HG03135 (cell line): ENCODE data around the gene ANXA3.
"Not testable (repeated sequence)": the region's sequence is repeated elsewhere in the genome, so short reads cannot be mapped to it uniquely, and the experiment has no call there.

Source experiments
- ATAC-seq: cut with Tn5 transposase; IDR thresholded peaks from one replicate; pipeline ENCODE4 v1.9.1; 2021; ENCODE audit warnings: mild to moderate bottlenecking, moderate library complexity; ENCODE audit not compliant: unreplicated experiment

The ANXA3 gene

GRCh38 chr4:78569306-78569821 is 17.8 kb downstream of the ANXA3 start:
- no peak for ATAC-seq

GRCh38 chr4:78570117-78570516 is 18.5 kb downstream of the ANXA3 start:
- no peak for ATAC-seq

GRCh38 chr4:78571804-78572203 is 20.2 kb downstream of the ANXA3 start:
- no peak for ATAC-seq

- no peak for ATAC-seq
Observed at GRCh38 chr4:78578674-78579425, 27.3 kb downstream of the ANXA3 start.

- ATAC-seq: no peak
Observed at GRCh38 chr4:78581618-78582017, 30.0 kb downstream of the ANXA3 start.

GRCh38 chr4:78584863-78585547 is 33.4 kb downstream of the ANXA3 start:
- no peak for ATAC-seq

GRCh38 chr4:78585633-78586032 is 34.1 kb downstream of the ANXA3 start:
- no peak for ATAC-seq

- no peak for ATAC-seq
Observed at GRCh38 chr4:78588894-78589545, 37.5 kb downstream of the ANXA3 start.

- no peak for ATAC-seq
Observed at GRCh38 chr4:78591404-78591803, 39.8 kb downstream of the ANXA3 start.

- ATAC-seq: no peak
Observed at GRCh38 chr4:78592088-78592783, 40.7 kb downstream of the ANXA3 start.

GRCh38 chr4:78596111-78596742 is 44.7 kb downstream of the ANXA3 start:
- ATAC-seq: no peak

- ATAC-seq: not testable (repeated sequence)
Observed at GRCh38 chr4:78598431-78598830, 46.9 kb downstream of the ANXA3 start.

- no peak for ATAC-seq
Observed at GRCh38 chr4:78599147-78599546, 47.6 kb downstream of the ANXA3 start.

- ATAC-seq: no peak
Observed at GRCh38 chr4:78599931-78600375, 48.4 kb downstream of the ANXA3 start.

GRCh38 chr4:78601013-78601412 is 49.4 kb downstream of the ANXA3 start:
- no peak for ATAC-seq

- ATAC-seq: no peak
Observed at GRCh38 chr4:78602334-78602733, 50.8 kb downstream of the ANXA3 start.

- no peak for ATAC-seq
Observed at GRCh38 chr4:78603384-78603783, 51.8 kb downstream of the ANXA3 start.

GRCh38 chr4:78604988-78605387 is 53.4 kb downstream of the ANXA3 start:
- ATAC-seq: no peak

GRCh38 chr4:78606035-78606434 is 54.5 kb downstream of the ANXA3 start:
- no peak for ATAC-seq

- no peak for ATAC-seq
Observed at GRCh38 chr4:78606530-78607095, 55.0 kb downstream of the ANXA3 start.
